GM19397 (cell line): Measurements from ENCODE around the gene BRD7.

ENCODE experiments used
- ATAC-seq: cut with Tn5 transposase; IDR thresholded peaks from one replicate; pipeline ENCODE4 v1.9.1; 2021; ENCODE audit warnings: mild to moderate bottlenecking, moderate library complexity; ENCODE audit not compliant: unreplicated experiment

The BRD7 gene

GRCh38 chr16:50305441-50306061, 63.2 kb downstream of the BRD7 start:
- no peak for ATAC-seq

DNA sequence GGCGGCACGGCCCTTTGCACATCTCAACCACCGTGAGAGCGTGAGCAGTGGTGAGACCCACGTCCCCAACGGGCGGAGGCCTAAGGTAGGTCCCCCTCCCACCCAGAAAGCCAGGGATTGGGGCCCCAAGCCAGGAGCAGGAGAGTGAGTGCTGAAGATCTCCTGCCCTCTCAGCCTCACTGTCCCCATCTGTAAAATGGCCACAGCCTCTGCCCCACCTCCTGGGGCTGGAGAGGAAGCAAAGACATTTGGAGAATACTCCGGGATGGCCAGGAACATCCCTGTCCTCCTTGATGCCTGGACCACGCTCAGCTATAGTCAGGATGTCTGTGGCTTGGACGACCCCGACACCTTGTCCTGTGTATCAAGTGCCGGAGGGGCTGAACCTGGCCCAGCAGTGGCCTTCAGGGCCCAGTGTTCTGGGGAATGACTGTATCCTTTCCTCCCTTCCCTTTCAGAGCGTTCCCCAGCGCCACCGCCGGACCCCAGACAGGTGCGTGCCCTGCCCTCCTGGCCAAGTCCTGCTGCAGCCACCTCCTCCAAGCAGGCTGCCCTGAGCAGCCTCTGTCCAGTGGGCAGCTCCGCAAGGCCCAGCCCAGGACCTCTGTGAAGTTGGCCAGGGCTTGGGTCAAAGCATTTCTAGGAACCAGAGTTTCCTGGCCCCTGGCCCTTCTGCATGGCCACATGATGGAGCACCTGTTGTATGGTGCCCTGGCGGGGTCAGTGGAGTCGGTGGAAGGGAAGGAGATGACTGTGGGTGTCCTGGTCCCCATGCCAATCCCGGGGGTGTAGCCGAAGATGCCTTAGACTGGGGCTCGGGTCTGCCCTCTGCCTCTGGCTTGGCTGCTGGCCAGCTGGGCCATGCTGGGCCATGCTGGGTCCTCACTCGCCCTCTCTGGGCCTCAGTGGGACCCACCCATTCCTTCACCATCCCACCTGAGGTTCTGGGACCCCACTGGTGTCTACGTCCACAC, 64.0 kb downstream of the BRD7 start:
- ATAC-seq, result no peak

DNA sequence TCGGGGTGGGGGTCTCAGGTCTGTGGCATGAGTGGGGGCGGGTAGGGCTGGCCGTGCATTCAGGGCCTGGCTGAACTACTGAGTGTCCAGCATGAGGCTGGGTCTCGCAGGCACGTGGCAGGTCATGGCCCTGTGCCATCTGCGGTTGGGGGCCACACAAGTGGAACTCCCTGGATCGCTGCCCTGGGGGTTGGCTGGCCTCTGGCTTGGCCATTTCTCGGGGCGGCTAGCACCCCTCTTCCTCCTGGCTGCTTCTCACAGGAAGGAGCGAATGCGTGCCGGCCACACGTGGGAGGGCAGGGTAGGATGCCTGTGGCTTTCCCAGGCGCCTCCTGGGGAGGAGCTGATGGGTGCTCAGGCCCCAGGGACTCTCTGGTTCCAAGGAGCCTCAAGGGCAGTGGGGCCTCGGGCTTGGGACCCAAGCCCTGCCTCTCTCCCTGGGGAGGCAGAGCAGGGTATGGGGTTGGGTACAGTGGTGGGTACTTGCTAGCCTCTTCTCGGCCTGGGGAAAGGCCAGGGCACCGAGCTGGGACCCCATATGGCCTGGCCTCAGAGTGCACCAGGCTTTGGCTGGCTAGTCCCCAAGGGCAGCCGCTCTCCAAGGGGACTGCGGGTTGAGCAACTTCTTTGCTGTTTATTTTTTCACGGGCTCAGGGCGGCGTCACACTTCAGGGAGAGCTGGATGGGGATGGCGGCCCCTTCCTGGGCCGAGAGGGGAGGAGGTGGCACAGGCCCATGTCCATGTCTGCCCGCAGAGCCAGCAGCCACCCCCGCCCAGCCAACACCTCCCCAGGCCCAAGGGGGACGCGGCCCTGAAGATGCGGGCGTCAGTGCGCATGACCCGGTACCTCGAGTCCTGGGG, 65.0 kb downstream of the BRD7 start:
- no peak for ATAC-seq

- no peak for ATAC-seq
Observed at GRCh38 chr16:50303041-50303604, 65.7 kb downstream of the BRD7 start.

DNA sequence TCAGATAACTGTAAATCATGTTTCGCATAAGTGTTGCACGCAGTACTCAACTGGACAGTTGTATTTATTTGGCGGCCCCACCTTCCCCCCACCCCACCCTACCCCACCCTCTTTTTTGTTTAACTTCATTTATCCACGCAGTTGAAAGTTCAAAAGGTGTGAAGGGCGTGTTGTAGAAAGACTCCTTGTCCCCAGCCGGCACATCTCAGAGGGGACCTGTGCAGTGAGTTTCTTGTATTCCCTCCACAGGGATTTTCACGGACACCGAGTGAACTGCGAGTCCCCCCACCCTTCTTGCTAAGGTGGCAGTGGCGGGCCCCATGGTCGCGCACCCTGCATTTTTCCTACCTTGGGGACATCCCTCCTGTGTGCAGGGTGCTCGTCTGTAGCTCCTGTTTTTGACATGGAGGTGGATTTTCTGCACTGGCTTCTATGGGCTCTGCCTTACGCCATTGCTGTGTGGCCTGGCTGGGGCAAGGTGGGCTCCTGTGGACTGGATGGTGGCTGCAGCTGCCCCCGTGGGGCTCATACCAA, 66.2 kb downstream of the BRD7 start:
- ATAC-seq, result no peak

DNA sequence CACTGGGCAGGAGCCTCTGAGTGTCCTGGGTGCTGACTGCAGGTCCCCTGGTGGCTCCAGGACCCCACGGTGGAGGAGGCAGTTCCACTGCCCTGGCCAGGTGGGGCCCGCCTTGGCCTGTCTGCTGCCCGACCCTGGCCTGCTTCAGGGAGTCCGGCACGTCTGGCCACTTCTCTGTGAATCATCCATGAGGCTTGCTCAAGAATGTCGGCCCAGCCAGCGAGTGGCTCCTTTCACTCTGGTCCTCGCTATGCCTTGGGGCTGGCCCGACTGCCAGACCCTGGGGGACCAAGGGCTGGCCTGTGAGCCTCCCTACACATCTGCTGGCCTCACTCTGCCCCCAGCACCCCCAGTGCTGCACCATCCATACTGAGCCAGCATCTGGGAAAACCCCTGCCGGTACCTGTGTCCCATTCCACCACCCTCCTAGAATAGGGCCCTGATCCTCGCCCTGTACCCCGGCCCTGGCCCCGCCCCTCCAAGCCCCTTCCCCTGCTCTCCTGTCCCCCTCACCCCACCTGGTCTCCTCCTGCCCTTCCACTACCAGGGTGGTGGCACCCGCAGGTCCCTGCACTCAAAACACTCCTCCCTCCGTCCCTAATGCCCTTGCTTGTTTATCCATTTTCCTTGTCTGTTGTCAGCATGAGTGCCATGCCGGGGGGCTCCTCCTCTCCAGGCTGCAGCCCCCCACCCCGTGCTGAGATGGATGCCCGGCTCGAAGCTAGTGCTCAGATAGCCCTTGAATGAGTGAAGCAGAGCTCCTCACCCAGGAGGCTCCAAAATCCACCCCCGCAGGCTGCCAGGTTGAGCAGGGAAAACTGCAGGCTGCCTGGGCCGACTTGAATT, 66.9 kb downstream of the BRD7 start:
- no peak for ATAC-seq

- ATAC-seq, result no peak
Observed at GRCh38 chr16:50300942-50301625, 67.7 kb downstream of the BRD7 start.

DNA sequence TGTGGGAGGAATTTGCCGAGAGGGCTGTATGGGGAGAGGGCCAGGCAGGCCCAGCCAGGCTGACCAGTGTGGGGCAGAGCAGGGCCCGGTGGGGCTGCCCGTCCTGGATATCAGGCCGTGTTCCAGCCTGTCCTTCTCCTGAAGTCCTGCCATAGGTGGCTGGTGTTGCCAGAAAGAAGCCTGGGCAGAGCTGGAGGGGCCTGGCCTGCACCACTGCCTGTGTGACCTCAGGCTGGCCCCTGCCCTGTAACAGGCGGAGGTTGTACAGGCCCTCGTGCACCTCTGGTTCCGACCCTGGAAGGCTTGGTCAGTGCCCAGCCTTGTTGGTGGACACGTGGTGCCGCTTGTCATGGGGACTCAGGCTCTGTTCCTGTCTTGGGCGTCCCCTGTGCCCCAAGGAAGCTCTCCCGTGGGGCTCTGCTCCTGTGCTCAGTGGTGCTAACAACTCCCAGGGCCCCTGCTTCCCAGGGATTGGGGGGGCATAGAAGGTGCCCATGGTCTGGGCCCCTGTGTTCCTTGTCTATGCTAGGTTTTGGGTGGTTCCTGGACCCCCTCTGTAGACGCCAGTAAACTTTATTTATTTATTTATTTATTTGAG, 69.2 kb downstream of the BRD7 start:
- no peak for ATAC-seq

DNA sequence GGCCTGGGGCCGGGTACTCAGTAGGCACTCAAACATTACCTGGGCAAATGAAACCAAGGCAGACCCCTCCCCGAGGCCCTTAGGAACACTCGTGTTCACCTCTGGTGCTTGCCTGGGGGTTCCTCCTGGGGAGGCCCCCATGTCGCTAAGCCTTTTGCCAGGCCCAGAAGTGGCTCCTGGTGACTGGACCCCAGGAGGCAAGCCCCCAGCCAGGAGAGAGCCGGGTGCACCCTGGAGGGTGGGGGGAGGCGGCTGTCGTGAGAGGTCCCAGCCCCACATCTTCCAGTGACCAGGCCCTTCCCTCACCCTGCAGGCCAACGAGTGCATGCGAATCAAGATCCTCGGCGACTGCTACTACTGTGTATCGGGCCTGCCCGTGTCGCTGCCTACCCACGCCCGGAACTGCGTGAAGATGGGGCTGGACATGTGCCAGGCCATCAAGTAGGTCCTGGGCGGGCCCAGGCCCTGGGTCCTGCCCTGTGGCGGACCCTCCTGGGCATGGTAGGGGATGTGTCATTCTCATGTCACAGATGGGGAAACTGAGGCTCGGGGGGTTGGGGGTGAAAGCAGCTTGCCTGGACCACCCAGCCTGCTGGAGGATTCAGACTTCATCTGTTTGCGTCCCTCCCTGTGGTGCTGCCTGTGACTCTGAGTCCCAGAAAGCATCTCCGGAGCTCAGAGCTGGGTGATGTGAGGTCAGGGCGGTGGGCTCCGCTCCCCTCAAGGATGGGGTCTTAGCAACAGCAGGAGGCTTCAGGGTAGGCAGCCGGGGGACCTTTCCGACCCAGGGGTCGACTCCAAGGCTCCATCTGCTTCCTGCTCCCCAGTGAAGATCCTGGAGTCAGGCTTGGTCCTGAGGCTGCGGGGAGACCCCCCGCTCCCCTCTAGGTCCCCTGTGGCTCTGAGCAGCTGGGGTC, 69.9 kb downstream of the BRD7 start:
- no peak for ATAC-seq

DNA sequence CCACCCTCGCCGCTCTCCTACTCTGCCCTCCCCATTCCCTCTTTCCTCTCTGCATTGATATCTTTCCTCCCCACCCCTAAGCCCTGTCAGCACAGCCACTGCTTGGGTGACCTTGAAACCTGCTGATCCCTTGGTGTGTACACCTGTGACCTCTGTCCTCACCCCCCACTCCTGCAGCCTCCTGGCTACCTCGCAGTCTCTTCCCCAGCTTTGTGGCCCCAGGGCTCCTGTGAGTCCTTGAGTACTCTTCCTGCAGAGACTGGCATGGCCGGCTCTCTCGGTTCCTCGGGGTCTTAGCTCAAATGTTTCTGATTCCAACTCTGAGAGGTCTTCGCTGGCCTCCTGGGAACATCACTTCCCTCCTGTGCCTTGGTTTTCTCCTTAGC, 70.7 kb downstream of the BRD7 start:
- no peak for ATAC-seq

DNA sequence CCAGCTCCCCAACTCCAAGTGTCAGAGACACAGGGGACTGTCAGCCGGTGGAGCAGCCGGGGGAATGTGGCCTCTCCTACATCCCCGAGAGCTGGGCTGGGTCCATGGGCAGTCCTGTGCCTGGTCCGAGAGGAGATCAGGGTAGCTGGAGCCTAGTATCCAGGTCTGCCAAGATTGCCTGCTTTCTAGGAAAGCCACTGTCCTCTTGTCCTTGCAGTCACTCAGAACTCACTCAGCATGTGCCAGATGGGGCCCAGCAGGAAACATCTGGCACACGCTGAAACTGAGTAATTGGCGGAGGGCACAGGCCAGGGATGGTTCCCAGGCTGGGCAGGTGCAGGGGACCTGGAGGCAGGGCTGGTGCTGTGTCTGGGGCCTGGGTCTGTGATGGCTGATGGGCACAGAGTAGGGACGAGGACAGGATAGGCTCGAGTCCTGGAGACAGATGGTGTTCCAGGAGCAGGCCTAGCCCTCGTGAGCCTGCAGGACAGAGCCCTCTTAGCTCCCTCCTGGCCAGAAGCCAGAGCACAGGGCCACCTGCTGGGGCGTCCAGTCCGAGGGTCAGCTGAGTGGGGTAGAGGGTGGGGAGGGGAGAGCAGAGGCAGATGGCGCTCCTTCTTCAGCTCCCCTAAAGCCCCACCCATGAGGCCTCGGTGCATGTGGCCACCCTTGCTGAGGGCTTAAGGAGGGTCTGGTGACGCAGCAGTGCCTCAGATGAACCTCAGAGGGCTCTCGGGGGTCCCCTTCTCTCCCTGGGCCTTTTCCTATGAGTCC, 71.3 kb downstream of the BRD7 start:
- ATAC-seq, result no peak

GRCh38 chr16:50296807-50297206, 72.0 kb downstream of the BRD7 start:
- no peak for ATAC-seq

- no peak for ATAC-seq
Observed at GRCh38 chr16:50295541-50296132, 73.2 kb downstream of the BRD7 start.

- no peak for ATAC-seq
Observed at GRCh38 chr16:50294955-50295354, 73.8 kb downstream of the BRD7 start.

GRCh38 chr16:50293994-50294855, 74.6 kb downstream of the BRD7 start:
- ATAC-seq, result no peak
